ENCODE results near the gene RNF39.
"Not testable (repeated sequence)": the region's sequence is repeated elsewhere in the genome, so short reads cannot be mapped to it uniquely, and the experiment has no call there.

The RNF39 gene, protein sequence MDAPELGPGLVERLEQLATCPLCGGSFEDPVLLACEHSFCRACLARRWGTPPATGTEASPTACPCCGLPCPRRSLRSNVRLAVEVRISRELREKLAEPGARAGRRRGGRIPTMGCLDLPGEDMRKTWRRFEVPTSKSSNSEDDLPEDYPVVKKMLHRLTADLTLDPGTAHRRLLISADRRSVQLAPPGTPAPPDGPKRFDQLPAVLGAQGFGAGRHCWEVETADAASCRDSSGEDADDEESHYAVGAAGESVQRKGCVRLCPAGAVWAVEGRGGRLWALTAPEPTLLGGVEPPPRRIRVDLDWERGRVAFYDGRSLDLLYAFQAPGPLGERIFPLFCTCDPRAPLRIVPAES

DNA sequence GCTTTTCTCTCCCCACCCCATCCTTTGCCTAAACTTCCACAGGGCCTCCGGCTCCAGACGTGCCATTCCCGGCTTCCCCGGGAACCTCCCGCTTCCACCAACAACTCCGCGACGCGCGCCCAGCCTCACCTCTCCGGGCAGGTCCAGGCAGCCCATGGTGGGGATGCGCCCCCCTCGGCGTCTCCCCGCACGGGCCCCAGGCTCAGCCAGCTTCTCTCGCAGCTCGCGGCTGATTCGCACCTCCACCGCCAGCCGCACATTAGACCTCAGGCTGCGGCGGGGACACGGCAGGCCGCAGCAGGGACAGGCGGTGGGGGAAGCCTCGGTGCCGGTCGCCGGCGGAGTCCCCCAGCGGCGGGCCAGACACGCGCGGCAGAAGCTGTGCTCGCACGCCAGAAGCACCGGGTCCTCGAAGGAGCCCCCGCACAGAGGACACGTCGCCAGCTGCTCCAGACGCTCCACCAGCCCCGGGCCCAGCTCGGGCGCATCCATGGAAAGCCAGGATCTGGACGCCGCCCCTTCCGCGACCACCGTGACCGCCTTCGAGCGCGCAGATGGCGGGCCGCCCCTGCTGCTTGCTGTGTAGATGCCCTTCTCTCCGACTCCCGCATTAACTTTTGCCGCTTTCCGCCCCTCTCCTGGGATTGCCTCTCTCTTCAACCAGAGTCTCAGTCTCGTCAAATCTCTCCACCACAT is at the start of gene RNF39:
Gene RNF39 (minus strand): TSS at position 676 of the 696 bp plus-strand sequence. CDS start 184 bp downstream, at position 492.
- no peak within 1 kb of the TSS for H3K4me3 ChIP-seq (ENCODE audit: low read length)
- TF ChIP-seq, protein P1, sequence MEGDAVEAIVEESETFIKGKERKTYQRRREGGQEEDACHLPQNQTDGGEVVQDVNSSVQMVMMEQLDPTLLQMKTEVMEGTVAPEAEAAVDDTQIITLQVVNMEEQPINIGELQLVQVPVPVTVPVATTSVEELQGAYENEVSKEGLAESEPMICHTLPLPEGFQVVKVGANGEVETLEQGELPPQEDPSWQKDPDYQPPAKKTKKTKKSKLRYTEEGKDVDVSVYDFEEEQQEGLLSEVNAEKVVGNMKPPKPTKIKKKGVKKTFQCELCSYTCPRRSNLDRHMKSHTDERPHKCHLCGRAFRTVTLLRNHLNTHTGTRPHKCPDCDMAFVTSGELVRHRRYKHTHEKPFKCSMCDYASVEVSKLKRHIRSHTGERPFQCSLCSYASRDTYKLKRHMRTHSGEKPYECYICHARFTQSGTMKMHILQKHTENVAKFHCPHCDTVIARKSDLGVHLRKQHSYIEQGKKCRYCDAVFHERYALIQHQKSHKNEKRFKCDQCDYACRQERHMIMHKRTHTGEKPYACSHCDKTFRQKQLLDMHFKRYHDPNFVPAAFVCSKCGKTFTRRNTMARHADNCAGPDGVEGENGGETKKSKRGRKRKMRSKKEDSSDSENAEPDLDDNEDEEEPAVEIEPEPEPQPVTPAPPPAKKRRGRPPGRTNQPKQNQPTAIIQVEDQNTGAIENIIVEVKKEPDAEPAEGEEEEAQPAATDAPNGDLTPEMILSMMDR (conservative IDR thresholded peaks at IDR 0.05; ENCODE audit: low read depth, low read length): no peak

DNA sequence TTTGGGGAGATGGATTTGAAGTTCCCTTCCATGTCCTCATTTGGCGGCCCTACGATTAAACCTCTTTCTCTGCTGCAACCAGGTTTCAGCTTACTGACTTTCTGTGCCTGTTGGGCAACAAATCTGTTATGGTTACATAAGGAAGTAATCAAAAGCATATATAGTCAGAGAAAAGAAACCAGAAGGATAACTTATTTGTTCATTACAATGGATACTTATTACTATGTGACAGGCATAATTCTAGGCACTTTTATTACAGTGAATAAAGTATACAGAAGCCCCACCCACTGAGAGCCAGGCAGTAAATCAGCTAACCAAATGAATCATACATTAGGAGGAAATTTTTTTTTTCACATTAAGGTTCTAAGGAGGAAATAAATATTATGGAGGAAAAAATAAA is 46.9 kb upstream of the RNF39 start:
- DNase-seq (ENCODE audit: low read depth): no peak
- TF ChIP-seq, protein P1 (conservative IDR thresholded peaks at IDR 0.05; ENCODE audit: low read depth, low read length): no peak
- no peak overlapping the region for H3K4me3 ChIP-seq (ENCODE audit: low read length)

More for the DNA sequence above, at the start of gene RNF39:
- DNase-seq (ENCODE audit: low read depth): no peak

DNA sequence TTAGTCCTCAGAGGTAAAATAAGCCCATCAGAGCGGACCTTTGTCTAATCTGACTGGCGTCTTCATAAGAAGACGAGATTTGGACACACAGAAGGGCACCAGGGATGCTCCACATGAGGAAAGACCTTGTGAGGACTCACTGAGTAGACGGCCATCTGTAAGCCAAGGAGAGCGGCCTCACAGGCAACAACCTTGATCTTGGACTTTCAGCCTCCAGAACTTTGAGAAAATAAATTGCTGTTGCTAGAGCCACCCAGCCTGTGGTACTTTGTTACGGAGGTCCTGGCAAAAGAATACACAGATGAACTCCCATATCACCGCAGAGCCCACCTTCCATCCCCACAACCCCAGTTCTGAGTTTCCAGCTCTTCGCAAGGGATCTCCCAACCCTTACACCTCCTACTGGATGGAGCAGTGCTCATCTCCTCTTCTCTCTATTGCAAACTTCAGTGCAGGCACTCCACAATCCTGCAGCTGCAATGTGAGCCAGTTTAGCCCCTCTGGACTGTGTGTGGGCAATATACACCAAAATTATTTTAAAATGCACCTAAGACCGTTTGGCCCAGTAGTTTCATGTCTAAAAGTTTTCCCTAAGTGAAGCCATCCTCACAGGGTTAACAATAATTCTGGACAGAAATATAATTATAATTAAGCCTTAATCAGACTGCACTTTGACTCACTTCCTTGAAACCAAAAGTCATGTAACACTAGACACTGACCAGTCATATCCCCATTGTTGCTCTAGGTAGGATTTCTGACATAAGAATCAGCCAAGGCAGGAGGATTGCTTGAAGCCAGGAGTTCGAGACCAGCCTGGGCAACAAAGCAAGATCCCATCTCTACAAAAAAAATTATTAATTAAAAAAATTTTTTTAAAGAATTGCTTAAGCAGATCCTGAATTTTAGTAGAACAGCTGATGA is 46.1 kb upstream of the RNF39 start:
- no peak overlapping the region for H3K4me3 ChIP-seq (ENCODE audit: low read length)
- TF ChIP-seq, protein P1 (conservative IDR thresholded peaks at IDR 0.05; ENCODE audit: low read depth, low read length): no peak
- no peak for DNase-seq (ENCODE audit: low read depth)

DNA sequence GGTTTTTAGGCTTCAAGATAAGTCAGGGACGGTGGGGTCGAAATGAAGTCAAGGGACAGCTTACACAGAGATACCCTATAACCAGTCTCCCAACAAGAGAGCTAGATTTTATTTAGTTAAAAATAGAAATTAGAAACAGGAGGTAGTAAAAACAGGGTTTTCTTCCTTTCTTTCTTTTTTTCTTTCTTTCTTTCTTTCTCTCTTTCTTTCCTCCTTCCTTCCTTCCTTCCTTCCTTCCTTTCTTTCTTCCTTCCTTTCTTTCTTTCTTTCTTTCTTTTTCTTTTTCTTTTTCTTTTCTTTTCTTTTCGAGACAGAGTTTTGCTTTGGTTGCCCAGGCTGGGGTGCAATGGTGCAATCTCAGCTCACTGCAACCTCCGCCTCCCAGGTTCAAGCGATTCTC is 43.1 kb upstream of the RNF39 start:
- not testable (repeated sequence) for H3K4me3 ChIP-seq (ENCODE audit: low read length); DNase-seq (ENCODE audit: low read depth)

DNA sequence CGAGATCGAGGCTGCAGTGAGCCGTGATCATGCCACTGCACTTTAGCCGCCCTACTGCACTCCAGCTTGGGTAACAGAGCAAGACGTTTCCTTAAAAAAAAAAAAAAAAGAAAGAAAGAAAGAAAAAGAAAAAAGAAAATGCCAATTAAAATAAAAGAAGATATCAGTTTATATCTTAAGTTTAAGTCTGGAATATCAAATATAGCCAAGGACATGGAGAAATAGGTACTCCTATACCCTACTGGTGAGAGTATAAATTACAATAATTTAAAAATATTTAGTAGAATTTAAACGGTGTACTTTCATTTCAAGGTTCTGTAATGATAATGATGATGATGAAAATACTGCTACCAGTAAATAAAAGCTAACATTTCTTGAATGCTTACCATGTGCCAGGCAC is 41.2 kb upstream of the RNF39 start:
- no peak overlapping the region for H3K4me3 ChIP-seq (ENCODE audit: low read length)
- no peak for DNase-seq (ENCODE audit: low read depth)
- TF ChIP-seq, protein P1 (conservative IDR thresholded peaks at IDR 0.05; ENCODE audit: low read depth, low read length): no peak

DNA sequence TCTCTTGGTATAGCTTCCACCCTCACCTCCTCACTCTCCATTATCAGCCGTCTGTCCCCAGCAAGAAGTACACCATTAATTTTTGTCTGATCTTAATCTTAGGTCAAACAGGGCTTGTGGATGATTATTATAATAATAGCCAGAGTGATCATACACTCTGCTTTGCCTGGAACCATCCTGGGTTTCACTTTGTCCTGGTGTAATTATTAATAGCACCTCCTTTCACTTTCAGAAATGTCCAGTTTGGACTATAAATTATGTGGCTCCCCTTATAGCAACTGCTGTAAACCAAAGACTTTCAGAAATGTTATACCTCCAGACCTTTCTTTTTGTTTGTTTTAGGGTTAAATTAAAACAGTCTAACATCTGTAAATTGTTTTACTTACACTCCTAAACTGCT is 38.3 kb upstream of the RNF39 start:
- H3K4me3 ChIP-seq (ENCODE audit: low read length): no peak overlapping the region
- TF ChIP-seq, protein P1 (conservative IDR thresholded peaks at IDR 0.05; ENCODE audit: low read depth, low read length): no peak
- no peak for DNase-seq (ENCODE audit: low read depth)
